Measurements from ENCODE around the gene ACP5. TPM values are rescaled to one million over a fixed set of nuclear protein-coding genes. Genes with fewer than 3 reads are reported as not detected.
A peak's percentile ranks its signal among the peaks of the same experiment; 100 is the strongest.

ACP5 gene
- total RNA-seq, 1 donor from 2014 or later: 1.4 TPM

DNA sequence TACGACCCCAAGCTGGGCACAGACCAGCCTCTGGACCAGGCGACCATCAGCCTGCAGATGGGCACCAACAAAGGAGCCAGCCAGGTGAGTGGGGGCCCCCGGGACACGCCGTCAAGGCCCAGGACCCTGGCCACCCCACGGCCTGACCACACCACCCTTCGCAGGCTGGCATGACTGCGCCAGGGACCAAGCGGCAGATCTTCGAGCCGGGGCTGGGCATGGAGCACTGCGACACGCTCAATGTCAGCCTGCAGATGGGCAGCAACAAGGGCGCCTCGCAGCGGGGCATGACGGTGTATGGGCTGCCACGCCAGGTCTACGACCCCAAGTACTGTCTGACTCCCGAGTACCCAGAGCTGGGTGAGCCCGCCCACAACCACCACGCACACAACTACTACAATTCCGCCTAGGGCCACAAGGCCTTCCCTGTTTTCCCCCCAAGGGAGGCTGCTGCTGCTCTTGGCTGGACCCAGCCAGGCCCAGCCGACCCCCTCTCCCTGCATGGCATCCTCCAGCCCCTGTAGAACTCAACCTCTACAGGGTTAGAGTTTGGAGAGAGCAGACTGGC is 28.0 kb downstream of the ACP5 start:
- no peak for DNase-seq (ENCODE audit: low read depth)

DNA sequence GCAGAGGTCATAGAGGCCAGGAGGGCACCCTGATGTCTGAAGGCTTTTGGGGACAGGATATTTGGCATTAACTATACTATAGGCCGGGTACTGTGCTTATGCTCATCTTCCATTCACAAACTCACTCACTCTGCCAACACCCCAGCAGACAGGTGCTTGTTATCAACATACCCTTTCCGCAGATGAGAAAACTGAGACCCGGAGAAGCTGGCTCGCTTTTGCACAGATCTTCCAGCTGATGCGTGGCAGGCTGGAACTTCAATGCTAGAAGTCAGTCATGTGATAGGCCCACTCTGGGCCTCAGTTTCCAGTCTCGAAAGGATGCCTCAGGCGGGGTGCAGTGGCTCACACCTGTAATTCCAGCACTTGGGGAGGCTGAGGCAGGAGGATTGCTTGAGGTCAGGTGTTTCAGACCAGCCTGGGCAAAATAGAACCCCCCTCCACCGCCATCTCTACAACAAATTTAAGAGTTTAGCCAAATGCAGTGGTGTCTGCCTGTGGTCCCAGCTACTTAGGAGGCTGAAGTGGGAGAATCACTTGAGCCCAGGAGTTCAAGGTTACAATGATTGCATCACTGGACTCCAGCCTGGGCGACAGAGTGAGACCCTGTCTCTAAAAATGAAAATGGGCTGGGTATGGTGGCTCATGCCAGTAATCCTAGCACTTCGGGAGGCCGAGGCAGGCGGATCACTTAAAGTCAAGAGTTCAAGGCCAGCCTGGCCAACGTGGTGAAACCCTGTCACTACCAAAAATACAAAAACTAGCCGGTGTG is 29.3 kb downstream of the ACP5 start:
- no peak for DNase-seq (ENCODE audit: low read depth)

DNA sequence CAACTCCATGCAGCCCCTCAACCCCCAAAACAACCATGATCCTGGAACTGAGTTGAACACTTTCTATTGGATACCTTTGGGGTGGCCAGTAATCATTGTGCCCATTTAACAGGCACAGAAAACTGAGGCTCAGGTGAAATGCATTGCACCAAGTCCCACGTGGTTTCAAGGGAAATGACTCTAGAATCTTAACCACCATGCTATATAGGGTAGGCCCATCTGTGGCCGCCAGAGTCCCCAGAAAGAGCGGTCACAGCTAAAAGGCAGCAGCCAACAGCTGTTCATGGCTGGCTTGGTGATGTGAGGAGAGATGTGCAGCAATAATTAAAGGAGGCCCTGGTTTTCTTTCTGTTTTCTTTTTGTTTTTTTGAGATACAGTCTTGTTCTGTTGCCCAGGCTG is 36.2 kb downstream of the ACP5 start:
- no peak for DNase-seq (ENCODE audit: low read depth)

GRCh38 chr19:11540645-11541044 is 36.8 kb downstream of the ACP5 start:
- DNase-seq (ENCODE audit: low read depth): no peak

DNA sequence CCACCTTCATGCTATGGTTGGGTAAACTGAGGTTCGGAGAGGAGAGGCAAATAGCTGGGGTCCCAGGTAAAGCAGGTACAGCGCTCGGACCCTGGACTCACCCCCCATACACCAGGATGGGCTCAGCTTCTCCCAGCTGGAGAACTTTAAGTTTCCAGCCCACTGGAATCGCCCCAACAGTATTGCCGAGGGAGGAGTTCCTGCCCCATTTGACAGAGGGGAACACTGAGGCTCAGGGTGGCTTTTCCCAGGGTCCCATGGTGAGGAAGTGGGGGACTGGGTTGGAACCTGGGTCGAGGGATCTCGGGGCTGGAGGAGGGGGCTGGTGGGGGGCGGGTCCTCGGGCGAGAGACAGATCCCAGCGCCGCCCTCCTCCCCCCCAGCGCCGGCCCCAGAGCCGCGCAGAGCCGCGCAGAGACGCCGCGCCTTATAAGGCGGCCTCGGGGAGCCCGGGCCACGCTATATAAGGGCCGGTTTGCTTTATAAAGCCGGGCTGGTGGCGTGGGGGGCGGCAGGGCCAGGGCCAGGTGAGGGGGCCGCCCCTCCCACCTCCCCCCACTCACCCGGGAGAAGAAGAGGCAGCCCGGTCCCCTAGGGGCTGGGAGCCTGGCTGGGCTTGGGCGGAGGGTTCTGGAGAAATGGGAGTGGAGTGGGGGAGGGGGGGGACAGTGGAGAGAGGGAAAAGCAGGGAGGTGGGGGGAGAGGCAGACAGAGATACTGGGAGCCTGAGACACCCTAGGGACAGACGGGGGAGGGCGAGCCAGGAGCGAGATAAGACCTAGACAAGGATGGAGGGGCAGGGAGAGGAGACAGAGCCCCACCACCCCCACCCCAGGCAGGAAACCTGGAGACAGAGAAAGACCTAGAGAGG is 37.7 kb downstream of the ACP5 start:
- no peak for DNase-seq (ENCODE audit: low read depth)

GRCh38 chr19:11538232-11539036 is 39.0 kb downstream of the ACP5 start, which contains the start of gene CNN1:
CNN1 (plus strand) TSS chr19:11538851; CDS start chr19:11538928, 77 bp downstream.
- no peak for DNase-seq (ENCODE audit: low read depth)

GRCh38 chr19:11535792-11536595 is 41.5 kb downstream of the ACP5 start:
- DNase-seq (ENCODE audit: low read depth): peak; percentile 79

DNA sequence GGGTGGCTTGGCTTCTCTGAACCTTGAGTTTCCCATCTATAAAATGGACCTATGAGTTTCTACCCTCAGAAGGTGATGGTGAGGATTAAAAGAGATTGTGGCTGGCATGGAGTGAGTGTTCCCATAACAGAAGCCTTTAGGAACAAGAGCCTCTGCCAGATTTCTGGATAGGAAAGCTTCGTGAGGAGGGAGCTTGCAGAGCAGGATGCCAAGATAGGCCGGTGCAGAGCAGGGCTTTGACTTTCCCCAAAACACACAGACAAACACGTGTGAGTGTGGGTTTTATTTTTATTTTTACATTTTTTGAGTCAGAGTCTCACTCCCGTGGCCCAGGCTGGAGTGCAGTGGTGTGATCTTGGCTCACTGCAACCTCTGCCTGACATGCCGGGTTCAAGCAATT is 42.5 kb downstream of the ACP5 start:
- DNase-seq (ENCODE audit: low read depth): no peak

GRCh38 chr19:11534538-11534937 is 42.9 kb downstream of the ACP5 start:
- DNase-seq (ENCODE audit: low read depth): no peak

DNA sequence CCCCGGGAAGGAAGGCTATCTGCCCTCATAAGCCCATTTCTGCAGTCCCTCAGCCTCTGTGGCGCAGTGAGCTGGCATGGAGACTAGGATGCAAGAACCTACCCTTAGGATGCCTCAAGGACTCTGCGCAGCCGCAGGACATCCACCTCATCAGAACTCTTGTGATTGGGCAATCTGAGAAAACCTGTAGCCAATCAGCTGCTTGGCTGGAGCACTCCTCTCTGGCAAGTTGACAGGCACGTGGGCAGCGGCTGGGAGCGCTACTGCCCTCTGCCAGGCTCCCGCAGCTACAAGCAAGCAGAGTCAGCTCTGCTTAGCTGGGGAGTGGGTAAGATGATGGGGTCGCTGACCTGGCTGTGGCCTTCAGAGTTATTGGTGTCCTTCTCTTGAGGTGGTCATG is 47.0 kb downstream of the ACP5 start:
- DNase-seq (ENCODE audit: low read depth): peak; percentile 32

- peak; percentile 99 for DNase-seq (ENCODE audit: low read depth)
These were observed 48.7 kb downstream of the ACP5 start, which contains the start of gene ECSIT for GRCh38 chr19:11528551-11529341. ECSIT (minus strand) TSS chr19:11529134; CDS start chr19:11519170, 9,964 bp downstream.

Other genes starting within 250 kb of the ACP5 start
- 0.32 and 0.47 TPM in 2 replicates for gene RAB3D, start 238.0 kb downstream of the ACP5 start, total RNA-seq
- 256 and 374 TPM in 2 replicates for gene TMEM205, start 231.4 kb downstream of the ACP5 start, total RNA-seq
- 3.5 and 4.4 TPM in 2 replicates for gene CCDC159, start 231.1 kb downstream of the ACP5 start, total RNA-seq
- 21.5 and 35.3 TPM in 2 replicates for gene PLPPR2, start 222.2 kb downstream of the ACP5 start, total RNA-seq
- gene SWSAP1, start 203.0 kb downstream of the ACP5 start, total RNA-seq: 0.86 and 1.7 TPM in 2 replicates
- 3.4 and 3.8 TPM in 2 replicates for gene EPOR, start 193.3 kb downstream of the ACP5 start, total RNA-seq
- 0.72 and 2.3 TPM in 2 replicates for gene RGL3, start 158.3 kb downstream of the ACP5 start, total RNA-seq
- 0.10 and 0.32 TPM in 2 replicates for gene ODAD3, start 142.5 kb downstream of the ACP5 start, total RNA-seq
- 93.8 and 118 TPM in 2 replicates for gene PRKCSH, start 142.0 kb downstream of the ACP5 start, total RNA-seq
- gene ELAVL3, start 96.6 kb downstream of the ACP5 start, total RNA-seq: not detected in 2 replicates
- 5.0 and 5.9 TPM in 2 replicates for gene ZNF653, start 71.8 kb downstream of the ACP5 start, total RNA-seq
- gene ECSIT, start 48.5 kb downstream of the ACP5 start, total RNA-seq: 42.2 and 52.7 TPM in 2 replicates
- 2.0 and 6.3 TPM in 2 replicates for gene CNN1, start 38.8 kb downstream of the ACP5 start, total RNA-seq
- 15.0 and 23.9 TPM in 2 replicates for gene ELOF1, start 18.4 kb downstream of the ACP5 start, total RNA-seq
- gene ZNF627, start 19.8 kb upstream of the ACP5 start, total RNA-seq: 18.7 and 18.9 TPM in 2 replicates
- 4.6 and 5.5 TPM in 2 replicates for gene ZNF823, start 161.3 kb upstream of the ACP5 start, total RNA-seq
- gene ZNF441, start 189.4 kb upstream of the ACP5 start, total RNA-seq: 12.6 and 13.7 TPM in 2 replicates
- 2.3 and 2.4 TPM in 2 replicates for gene ZNF491, start 220.9 kb upstream of the ACP5 start, total RNA-seq
- 6.5 and 6.9 TPM in 2 replicates for gene ZNF440, start 236.6 kb upstream of the ACP5 start, total RNA-seq